HG03103 (cell line): ENCODE results near the gene ANKRD33B.
"Not testable (repeated sequence)": the region's sequence is repeated elsewhere in the genome, so short reads cannot be mapped to it uniquely, and the experiment has no call there.

Experiments used
- ATAC-seq: cut with Tn5 transposase; IDR thresholded peaks from one replicate; pipeline ENCODE4 v1.9.1; 2021; ENCODE audit warnings: low read depth; ENCODE audit not compliant: unreplicated experiment

Gene ANKRD33B

GRCh38 chr5:10632110-10632761, 68.4 kb downstream of the ANKRD33B start:
- ATAC-seq: peak; percentile 25

GRCh38 chr5:10633271-10634049, 69.6 kb downstream of the ANKRD33B start:
- ATAC-seq: no peak

GRCh38 chr5:10634050-10634449, 70.2 kb downstream of the ANKRD33B start:
- no peak for ATAC-seq

- no peak for ATAC-seq
Measured at GRCh38 chr5:10634562-10634961, 70.7 kb downstream of the ANKRD33B start.

- peak; percentile 68 for ATAC-seq
Measured at GRCh38 chr5:10635257-10635866, 71.5 kb downstream of the ANKRD33B start.

- ATAC-seq: no peak
Measured at GRCh38 chr5:10635867-10636350, 72.0 kb downstream of the ANKRD33B start.

- ATAC-seq: no peak
Measured at GRCh38 chr5:10636363-10637142, 72.7 kb downstream of the ANKRD33B start.

- ATAC-seq: no peak
Measured at GRCh38 chr5:10637944-10638343, 74.1 kb downstream of the ANKRD33B start.

- ATAC-seq: not testable (repeated sequence)
Measured at GRCh38 chr5:10638723-10639122, 74.9 kb downstream of the ANKRD33B start.

GRCh38 chr5:10639846-10640368, 76.0 kb downstream of the ANKRD33B start:
- no peak for ATAC-seq

- no peak for ATAC-seq
Measured at GRCh38 chr5:10642367-10642766, 78.5 kb downstream of the ANKRD33B start.

GRCh38 chr5:10644192-10644591, 80.3 kb downstream of the ANKRD33B start:
- no peak for ATAC-seq

GRCh38 chr5:10645146-10645545, 81.3 kb downstream of the ANKRD33B start:
- ATAC-seq: no peak

GRCh38 chr5:10645671-10646070, 81.8 kb downstream of the ANKRD33B start:
- no peak for ATAC-seq

GRCh38 chr5:10647640-10648039, 83.8 kb downstream of the ANKRD33B start:
- no peak for ATAC-seq

GRCh38 chr5:10648806-10649665, 85.2 kb downstream of the ANKRD33B start:
- no peak for ATAC-seq

GRCh38 chr5:10649666-10650380, 86.0 kb downstream of the ANKRD33B start:
- no peak for ATAC-seq

GRCh38 chr5:10652151-10652550, 88.3 kb downstream of the ANKRD33B start:
- ATAC-seq: no peak

GRCh38 chr5:10652606-10653005, 88.7 kb downstream of the ANKRD33B start:
- no peak for ATAC-seq
